H9 (cell line): ENCODE results near the gene GSAP. TPM values are rescaled to one million over a fixed set of nuclear protein-coding genes. Genes with fewer than 3 reads are reported as not detected.

Experiments
- DNase-seq: peaks from one replicate; pipeline ENCODE4 v3.0.0-alpha.2; 2017
- H2AFZ ChIP-seq: one replicate; pipeline ENCODE4 v1.6.1; 2013; ENCODE audit warnings: mild to moderate bottlenecking, low read length, control low read depth, moderate library complexity
- H2AK5ac ChIP-seq: 2 replicates; pipeline ENCODE4 v1.6.1; 2013; ENCODE audit warnings: low read length, control low read depth, mixed read lengths; ENCODE audit not compliant: insufficient read length
- H2BK120ac ChIP-seq: one replicate; pipeline ENCODE4 v1.6.1; 2013; ENCODE audit warnings: low read depth, mild to moderate bottlenecking, low read length, control low read depth, inconsistent platforms; ENCODE audit not compliant: poor library complexity, severe bottlenecking
- H2BK12ac ChIP-seq: 2 replicates; pipeline ENCODE4 v1.6.1; 2013; ENCODE audit warnings: low read length, control low read depth, mixed read lengths, low read depth; ENCODE audit not compliant: insufficient read length
- H2BK15ac ChIP-seq: 2 replicates; pipeline ENCODE4 v1.6.1; 2013; ENCODE audit warnings: low read depth, low read length, control low read depth
- H2BK20ac ChIP-seq: one replicate; pipeline ENCODE4 v1.6.1; 2013; ENCODE audit warnings: low read depth, mild to moderate bottlenecking, low read length, control low read depth, inconsistent platforms; ENCODE audit not compliant: poor library complexity, severe bottlenecking
- H2BK5ac ChIP-seq: 2 replicates; pipeline ENCODE4 v1.6.1; 2013; ENCODE audit warnings: low read length, control low read depth, mixed read lengths; ENCODE audit not compliant: insufficient read length
- H3K14ac ChIP-seq: 2 replicates; pipeline ENCODE4 v1.6.1; 2013; ENCODE audit warnings: low read length, control low read depth; ENCODE audit not compliant: insufficient read depth
- H3K18ac ChIP-seq: 2 replicates; pipeline ENCODE4 v1.6.1; 2013; ENCODE audit warnings: low read depth, mild to moderate bottlenecking, mixed read lengths, low read length, control low read depth; ENCODE audit not compliant: insufficient read length
- H3K23ac ChIP-seq: 2 replicates; pipeline ENCODE4 v1.6.1; 2013; ENCODE audit warnings: low read length, control low read depth, mixed read lengths, low read depth; ENCODE audit not compliant: insufficient read length
- H3K23me2 ChIP-seq: 2 replicates; pipeline ENCODE4 v1.6.1; 2013; ENCODE audit warnings: low read depth, mild to moderate bottlenecking, mixed read lengths, low read length, control low read depth; ENCODE audit not compliant: insufficient read length, poor library complexity, severe bottlenecking
- H3K27ac ChIP-seq: 2 replicates; pipeline ENCODE4 v1.5.1; 2013; ENCODE audit warnings: low read length, control low read depth, mixed read lengths, low read depth; ENCODE audit not compliant: insufficient read length
- H3K27me3 ChIP-seq: 2 replicates; pipeline ENCODE4 v1.6.1; 2013; ENCODE audit warnings: low read length, control low read depth, inconsistent platforms; ENCODE audit not compliant: insufficient read depth
- H3K4ac ChIP-seq: 2 replicates; pipeline ENCODE4 v1.6.1; 2013; ENCODE audit warnings: low read depth, mild to moderate bottlenecking, control low read depth, inconsistent platforms, low read length, moderate library complexity
- H3K4me1 ChIP-seq: 2 replicates; pipeline ENCODE4 v1.6.1; 2013; ENCODE audit warnings: low read length, control low read depth, inconsistent platforms; ENCODE audit not compliant: insufficient read depth
- H3K4me2 ChIP-seq: 2 replicates; pipeline ENCODE4 v1.6.1; 2013; ENCODE audit warnings: low read length, control low read depth, mixed read lengths; ENCODE audit not compliant: insufficient read length, insufficient read depth
- H3K56ac ChIP-seq: 2 replicates; pipeline ENCODE4 v1.6.1; 2013; ENCODE audit warnings: low read depth, mild to moderate bottlenecking, mixed read lengths, low read length, control low read depth; ENCODE audit not compliant: insufficient read length
- H3K79me1 ChIP-seq: 2 replicates; pipeline ENCODE4 v1.6.1; 2013; ENCODE audit warnings: low read depth, mild to moderate bottlenecking, moderate library complexity, low read length, control low read depth, inconsistent platforms; ENCODE audit not compliant: insufficient read depth, poor library complexity, severe bottlenecking
- H3K79me2 ChIP-seq: 2 replicates; pipeline ENCODE4 v1.6.1; 2013; ENCODE audit warnings: low read length, control low read depth, inconsistent platforms; ENCODE audit not compliant: insufficient read depth
- H3K9ac ChIP-seq: 2 replicates; pipeline ENCODE4 v1.6.1; 2013; ENCODE audit warnings: low read length, control low read depth, mixed read lengths; ENCODE audit not compliant: insufficient read length; ENCODE audit errors: extremely low read depth
- H3K9me3 ChIP-seq: one replicate; pipeline ENCODE4 v1.6.1; 2013; ENCODE audit warnings: low read depth, low read length, inconsistent platforms; ENCODE audit not compliant: control insufficient read depth
- H3T11ph ChIP-seq: one replicate; pipeline ENCODE4 v1.6.1; 2013; ENCODE audit warnings: mild to moderate bottlenecking, low read length, control low read depth, inconsistent platforms
- H4K20me1 ChIP-seq: one replicate; pipeline ENCODE4 v1.6.1; 2013; ENCODE audit not compliant: control insufficient read depth, insufficient read length, insufficient read depth
- H4K5ac ChIP-seq: 2 replicates; pipeline ENCODE4 v1.6.1; 2013; ENCODE audit warnings: low read depth, mild to moderate bottlenecking, mixed read lengths, low read length, control low read depth; ENCODE audit not compliant: insufficient read length
- H4K8ac ChIP-seq: replicated peaks from 2 replicates; pipeline ENCODE4 v1.6.1; 2013; ENCODE audit warnings: low read length, control low read depth, mixed read lengths, low read depth; ENCODE audit not compliant: insufficient read length
- H4K91ac ChIP-seq: 2 replicates; pipeline ENCODE4 v1.6.1; 2013; ENCODE audit warnings: low read depth, mild to moderate bottlenecking, moderate library complexity, mixed read lengths, low read length, control low read depth; ENCODE audit not compliant: insufficient read length
- H3K27ac Mint-ChIP-seq, 3 experiments: 2 replicates in 2 of 3; 3 replicates in 1 of 3; pipeline ENCODE4 v1.8.0; 2020 to 2021; ENCODE audit warnings: mixed read lengths in 3 of 3, mild to moderate bottlenecking in 1 of 3, moderate library complexity in 1 of 3
- H3K27me3 Mint-ChIP-seq: 2 replicates; pipeline ENCODE4 v1.8.0; 2021; ENCODE audit warnings: low read depth, mild to moderate bottlenecking, moderate library complexity, mixed read lengths
- H3K36me3 Mint-ChIP-seq, 3 experiments: 2 replicates in 2 of 3; 3 replicates in 1 of 3; pipeline ENCODE4 v1.8.0; 2020 to 2021; ENCODE audit warnings: low read depth in 3 of 3, mixed read lengths in 3 of 3; ENCODE audit not compliant: insufficient read depth in 1 of 3
- H3K4me1 Mint-ChIP-seq, 2 experiments: 2 replicates each; pipeline ENCODE4 v1.8.0; 2020; ENCODE audit warnings: mixed read lengths in 2 of 2
- H3K4me3 Mint-ChIP-seq, 2 experiments: 2 replicates in 1 of 2; 3 replicates in 1 of 2; pipeline ENCODE4 v1.8.0; 2020 to 2021; ENCODE audit warnings: mild to moderate bottlenecking in 2 of 2, mixed read lengths in 2 of 2, moderate library complexity in 1 of 2
- H3K9me3 Mint-ChIP-seq, 2 experiments: 2 replicates in 1 of 2; 3 replicates in 1 of 2; pipeline ENCODE4 v1.8.0; 2020; ENCODE audit warnings: mild to moderate bottlenecking in 2 of 2, mixed read lengths in 2 of 2, moderate library complexity in 1 of 2
- CTCF ChIP-seq: fragments of 200-600 bp; sonication (generic); conservative IDR thresholded peaks from 3 replicates; pipeline ENCODE4 v1.8.0; 2021; ENCODE audit warnings: antibody characterized with exemption, mild to moderate bottlenecking
- WGBS: extraction: QIAGEN DNeasy Blood & Tissue Kit; methylation state at CpG from one replicate; pipeline ENCODE4 v1.1.7; 2013; ENCODE audit warnings: missing lambda C conversion rate, low lambda C conversion rate, mixed read lengths; ENCODE audit not compliant: insufficient read length; ENCODE audit errors: extremely low coverage; 5-methylcytosine and 5-hydroxymethylcytosine counted together
- total RNA-seq: library from RNA; stranded (reverse); gene quantifications from 2 replicates; pipeline ENCODE4 v1.2.1, GENCODE V29; 2021

The GSAP gene
- total RNA-seq, 1 experiment from 2014 or later, result 1.9 TPM

- Histone ChIP-seq H3K79me1 (no peaks in the 10 kb centered on the region), H4K20me1 (peaks cover 5% of the 10 kb centered on the region), H2AFZ (no peak overlapping the region), H2BK5ac (no peak overlapping the region), H3K23me2 (no peaks in the 10 kb centered on the region), H3K4me1 (peaks cover 6% of the 10 kb centered on the region; the same call in 1 of the 2 replicates), H3K18ac (no peak overlapping the region), H2AK5ac (no peak overlapping the region), H3K27ac (no peak overlapping the region), H3K27me3 (no peaks in the 10 kb centered on the region), H2BK120ac (no peak overlapping the region), H3K4ac (no peak overlapping the region), H2BK15ac (no peak overlapping the region), H2BK12ac (no peak overlapping the region), H3K9me3 (no peaks in the 10 kb centered on the region), H3K56ac (no peak overlapping the region), H3K9ac (no peak overlapping the region), H4K91ac (no peak overlapping the region), H3K4me2 (no peak overlapping the region), H3K23ac (no peak overlapping the region), H3K14ac (no peak overlapping the region), H3T11ph (no peak overlapping the region), H4K5ac (no peak overlapping the region), H2BK20ac (no peak overlapping the region), H4K8ac (no peak overlapping the region), H3K79me2 (no peaks in the 10 kb centered on the region)
- no CpG with 5 or more reads among the region's 2 CpGs for WGBS
- no peaks in the 10 kb centered on the region; the same call in 1 of the 2 replicates for H3K27me3 Mint-ChIP-seq
- no peak overlapping the region for H3K4me3 Mint-ChIP-seq
- H3K9me3 Mint-ChIP-seq, result no peaks in the 10 kb centered on the region
- H3K27ac Mint-ChIP-seq, result no peak overlapping the region
- H3K4me1 Mint-ChIP-seq, result peaks cover 19 to 23% of the 10 kb centered on the region in 2 experiments
- no peak for DNase-seq
- H3K36me3 Mint-ChIP-seq, result peaks cover 0 to 9% (median 2%) of the 10 kb centered on the region in 3 experiments; a peak in 3 of 7 replicates
- TF ChIP-seq CTCF, result no peak
Observed at GRCh38 chr7:77396894-77397547, 19.1 kb downstream of the GSAP start.
